Pancreas (tissue), 10 donors: ENCODE measurements around the gene PACRG. TPM values are rescaled to one million over a fixed set of nuclear protein-coding genes. Genes with fewer than 3 reads are reported as not detected.

ENCODE experiments used
- ATAC-seq, 4 donors: fragments of 200-7000 bp; cut with Tn5 transposase; one replicate each; pipeline versions ENCODE4 v1.8.0 to v1.9.1; 2020; ENCODE audit warnings: mild to moderate bottlenecking in 4 of 4, moderate library complexity in 4 of 4
- DNase-seq, 6 donors: peaks; one replicate each; pipeline ENCODE4 v3.0.0-alpha.2; 2020
- FAIRE-seq: peaks from 2 replicates; lab custom pipeline; 2012; peaks lifted over from hg19 to GRCh38; lab: Jason Lieb, UNC
- H3K27ac ChIP-seq, 4 donors: fragments of 200-600 bp; sonication (generic); 1 replicate in 3 of 4; 2 replicates in 1 of 4; pipeline versions ENCODE4 v1.5.0 to v1.8.0; 2020
- H3K27me3 ChIP-seq, 4 donors: fragments of 200-600 bp; one replicate each; pipeline ENCODE4 v1.8.0; 2021
- H3K36me3 ChIP-seq, 3 donors: fragments of 200-600 bp; sonication (generic) in 1 of 3; one replicate each; pipeline versions ENCODE4 v1.5.0 to v1.8.0; 2020 to 2021
- H3K4me1 ChIP-seq, 3 donors: fragments of 200-600 bp; one replicate each; pipeline ENCODE4 v1.8.0; 2021
- H3K4me3 ChIP-seq, 4 donors: fragments of 200-600 bp; sonication (generic) in 2 of 4; one replicate each; pipeline versions ENCODE4 v1.5.0 to v1.8.0; 2020 to 2021
- H3K9me3 ChIP-seq, 4 donors: fragments of 200-600 bp; one replicate each; pipeline ENCODE4 v1.8.0; 2021
- WGBS, 2 donors: extraction: QIAGEN DNeasy Blood & Tissue Kit; methylation state at CpG; one replicate each; pipeline ENCODE4 v1.1.7; 2013; 5-methylcytosine and 5-hydroxymethylcytosine counted together
- intact Hi-C, 3 donors: fragments of 100-400 bp; cut with DNase I; formaldehyde crosslinking; loops; one replicate each; pipeline versions ENCODE4 v1.11.1 to v1.14.2; 2022
- polyA plus RNA-seq, 2 donors: library from polyadenylated mRNA; stranded (reverse); fragments of 200-250 nt; gene quantifications; one replicate each; pipeline ENCODE4 v1.2.3, GENCODE V29; 2013
- total RNA-seq, 6 donors: library from RNA; stranded (reverse); fragmentation: NEBNext Ultra II Directional in 4 of 6; extraction: Animal tissue kit (Norgen Biotek cat#: 25700) in 4 of 6; gene quantifications; one replicate each; pipeline versions ENCODE4 v1.2.1 to v1.2.4, GENCODE V29; 2021 to 2023
- TF ChIP-seq, protein P1 (sequence below), 4 donors: fragments of 200-600 bp; sonication (generic) in 3 of 4; IDR thresholded peaks; one replicate each; pipeline versions ENCODE4 v1.5.0 to v1.8.0; 2021; ENCODE audit warnings: antibody characterized with exemption in 4 of 4
- donor health status: healthy with polysubstance abuse.
- donor health status: DM: no; HTN: no; CAD: no; lungs with moderate emphysema.
- donor health status: DM: no; HTN: no; CAD: no.
- donor health status: control.
- donor health status: control.
- donor health status: Bipolar disorder and iron deficiency.
- donor health status: DM: yes; HTN: yes; CAD: no.
- donor health status: DM: no; HTN: no; CAD: no.
- donor health status: DM: no; HTN: no; CAD: no.
- donor health status: DM: yes; HTN: yes; CAD: no.

Gene PACRG
- total and polyA plus RNA-seq, 8 donors = 2.5 to 7.1 (median 3.5) TPM

DNA sequence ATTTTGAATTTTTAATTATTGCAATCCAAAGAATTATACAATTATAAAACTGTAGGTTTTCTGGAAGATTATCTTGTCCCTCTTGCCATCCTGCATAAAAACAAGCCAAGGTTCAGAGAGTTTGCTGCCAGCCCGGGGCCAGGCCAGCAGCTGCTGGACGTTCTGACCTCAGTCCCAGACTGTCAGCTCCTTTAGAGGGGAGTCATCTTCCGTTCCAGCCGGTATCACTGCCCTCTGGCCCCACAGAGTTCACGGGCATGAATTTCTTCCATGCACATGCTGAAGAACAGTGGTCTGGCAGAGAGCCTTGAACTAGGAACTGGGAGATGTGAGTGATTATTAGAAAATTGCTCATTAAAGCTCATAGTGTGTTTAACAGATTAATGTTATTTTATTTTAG is 556.4 kb downstream of the PACRG start:
- Histone ChIP-seq H3K36me3 (no peaks in the 10 kb centered on the region), H3K4me1 (no peaks in the 10 kb centered on the region), H3K27ac (no peak overlapping the region), H3K9me3 (no peaks in the 10 kb centered on the region), H3K27me3 (no peaks in the 10 kb centered on the region), H3K4me3 (no peak overlapping the region)
- no peak for ATAC-seq
- TF ChIP-seq, protein P1, sequence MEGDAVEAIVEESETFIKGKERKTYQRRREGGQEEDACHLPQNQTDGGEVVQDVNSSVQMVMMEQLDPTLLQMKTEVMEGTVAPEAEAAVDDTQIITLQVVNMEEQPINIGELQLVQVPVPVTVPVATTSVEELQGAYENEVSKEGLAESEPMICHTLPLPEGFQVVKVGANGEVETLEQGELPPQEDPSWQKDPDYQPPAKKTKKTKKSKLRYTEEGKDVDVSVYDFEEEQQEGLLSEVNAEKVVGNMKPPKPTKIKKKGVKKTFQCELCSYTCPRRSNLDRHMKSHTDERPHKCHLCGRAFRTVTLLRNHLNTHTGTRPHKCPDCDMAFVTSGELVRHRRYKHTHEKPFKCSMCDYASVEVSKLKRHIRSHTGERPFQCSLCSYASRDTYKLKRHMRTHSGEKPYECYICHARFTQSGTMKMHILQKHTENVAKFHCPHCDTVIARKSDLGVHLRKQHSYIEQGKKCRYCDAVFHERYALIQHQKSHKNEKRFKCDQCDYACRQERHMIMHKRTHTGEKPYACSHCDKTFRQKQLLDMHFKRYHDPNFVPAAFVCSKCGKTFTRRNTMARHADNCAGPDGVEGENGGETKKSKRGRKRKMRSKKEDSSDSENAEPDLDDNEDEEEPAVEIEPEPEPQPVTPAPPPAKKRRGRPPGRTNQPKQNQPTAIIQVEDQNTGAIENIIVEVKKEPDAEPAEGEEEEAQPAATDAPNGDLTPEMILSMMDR (IDR thresholded peaks at IDR 0.05) = no peak
- no peak for FAIRE-seq
- intact Hi-C loops = no loop called here
- DNase-seq = no peak
- WGBS, 2 donors = 72 to 77% methylated on average over 5 of the region's 5 CpGs

GRCh38 chr6:163285691-163286090 is 557.9 kb downstream of the PACRG start:
- DNase-seq (no peak), ATAC-seq (no peak), FAIRE-seq (no peak)
- H3K4me3 ChIP-seq = no peak overlapping the region
- intact Hi-C loops = no loop called here
- no peak overlapping the region for H3K27ac ChIP-seq
- H3K27me3 ChIP-seq = no peaks in the 10 kb centered on the region
- 82 to 84% methylated on average over 7 of the region's 7 CpGs for WGBS, 2 donors
- TF ChIP-seq, protein P1 (IDR thresholded peaks at IDR 0.05) = no peak
- H3K4me1 ChIP-seq = no peaks in the 10 kb centered on the region
- H3K9me3 ChIP-seq = no peaks in the 10 kb centered on the region
- H3K36me3 ChIP-seq = no peaks in the 10 kb centered on the region

GRCh38 chr6:163287626-163288025 is 559.9 kb downstream of the PACRG start:
- H3K36me3 ChIP-seq = no peaks in the 10 kb centered on the region
- H3K9me3 ChIP-seq = no peaks in the 10 kb centered on the region
- FAIRE-seq = no peak
- H3K27ac ChIP-seq = no peak overlapping the region
- no peaks in the 10 kb centered on the region for H3K4me1 ChIP-seq
- DNase-seq = no peak
- TF ChIP-seq, protein P1 (IDR thresholded peaks at IDR 0.05) = no peak
- intact Hi-C loops = no loop called here
- H3K4me3 ChIP-seq = no peak overlapping the region
- H3K27me3 ChIP-seq = no peaks in the 10 kb centered on the region
- ATAC-seq = peak in 1 of 4 donors; percentile 18
- WGBS, 2 donors = 93 to 94% methylated on average over 8 of the region's 8 CpGs

GRCh38 chr6:163288066-163288465 is 560.3 kb downstream of the PACRG start:
- intact Hi-C loops = no loop called here
- ATAC-seq = no peak
- TF ChIP-seq, protein P1 (IDR thresholded peaks at IDR 0.05) = no peak
- Histone ChIP-seq H3K4me3 (no peak overlapping the region), H3K27me3 (no peaks in the 10 kb centered on the region), H3K4me1 (no peaks in the 10 kb centered on the region), H3K9me3 (no peaks in the 10 kb centered on the region), H3K36me3 (no peaks in the 10 kb centered on the region), H3K27ac (no peak overlapping the region)
- WGBS, 2 donors = 86 to 89% methylated on average over 8 of the region's 8 CpGs
- DNase-seq = no peak
- FAIRE-seq = no peak

DNA sequence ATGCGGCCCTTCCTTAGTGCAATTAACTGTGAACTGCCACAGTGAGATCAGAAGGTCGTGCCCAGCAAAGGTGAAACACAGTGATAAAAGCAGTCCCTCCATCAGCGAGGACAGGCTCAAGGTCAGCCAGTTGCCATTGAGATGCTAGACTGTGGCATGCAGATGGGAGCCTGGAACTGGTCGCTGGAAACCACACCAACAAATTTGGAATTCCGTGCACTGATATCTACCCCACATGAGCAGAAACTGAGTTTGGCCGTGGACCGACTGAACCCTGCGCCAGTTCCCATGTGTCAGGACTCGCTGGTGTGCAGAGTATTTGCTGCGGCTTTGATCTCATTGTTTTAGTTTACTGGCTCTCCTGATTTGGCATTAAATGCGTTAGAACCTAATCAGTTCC is 561.1 kb downstream of the PACRG start:
- FAIRE-seq = no peak
- Histone ChIP-seq H3K4me3 (no peak overlapping the region), H3K4me1 (no peaks in the 10 kb centered on the region), H3K27ac (no peak overlapping the region), H3K9me3 (no peaks in the 10 kb centered on the region), H3K27me3 (peaks cover 0 to 4% (median 0%) of the 10 kb centered on the region in 4 donors), H3K36me3 (no peaks in the 10 kb centered on the region)
- no peak for ATAC-seq
- no peak for DNase-seq
- WGBS, 2 donors = 79% methylated on average over 11 of the region's 11 CpGs
- intact Hi-C loops = no loop called here
- TF ChIP-seq, protein P1 (IDR thresholded peaks at IDR 0.05) = no peak
